HepG2 (cell line): ENCODE data around the gene AHSG.

Experiments
- CHD2 ChIP-seq: IDR thresholded peaks from 2 replicates; pipeline ENCODE4 v1.6.1; 2011; ENCODE audit warnings: low read depth, low read length, improper control_type of control experiment
- CTCF ChIP-seq: sonication (generic); formaldehyde crosslinking; IDR thresholded peaks from 2 replicates; pipeline ENCODE4 v1.5.0; 2020; ENCODE audit warnings: mild to moderate bottlenecking, missing genetic modification reagents, moderate library complexity
- IRF2 ChIP-seq: IDR thresholded peaks from 2 replicates; pipeline ENCODE4 v1.6.1; 2018; ENCODE audit warnings: missing genetic modification reagents, missing compliant biosample characterization
- MAZ ChIP-seq, 2 experiments: sonication (generic) in 1 of 2; formaldehyde crosslinking in 1 of 2; IDR thresholded peaks; 2 replicates each; pipeline versions ENCODE4 v1.5.0 to v1.6.1; 2012 to 2020; ENCODE audit warnings: low read depth in 2 of 2, mild to moderate bottlenecking in 2 of 2, borderline replicate concordance in 1 of 2, improper control_type of control experiment in 1 of 2, low read length in 1 of 2, missing genetic modification reagents in 1 of 2, moderate library complexity in 1 of 2
- NFIB ChIP-seq: sonication (generic); formaldehyde crosslinking; IDR thresholded peaks from 2 replicates; pipeline ENCODE4 v1.9.0; 2021; ENCODE audit warnings: missing genetic modification reagents, mild to moderate bottlenecking, borderline replicate concordance
- POLR2AphosphoS5 ChIP-seq: IDR thresholded peaks from 2 replicates; pipeline ENCODE4 v1.6.1; 2012; ENCODE audit warnings: low read depth, low read length
- ZFP37 ChIP-seq: sonication (generic); formaldehyde crosslinking; IDR thresholded peaks from 2 replicates; pipeline ENCODE4 v1.4.0; 2020; ENCODE audit warnings: missing genetic modification reagents, borderline replicate concordance
- ZFY ChIP-seq: sonication (generic); formaldehyde crosslinking; IDR thresholded peaks from 2 replicates; pipeline ENCODE4 v1.4.0; 2020; ENCODE audit warnings: missing genetic modification reagents
- ZNF24 ChIP-seq: fragments of 450-650 bp; IDR thresholded peaks from 2 replicates; pipeline ENCODE4 v1.6.1; 2017; ENCODE audit warnings: antibody characterized with exemption, mild to moderate bottlenecking
- TF ChIP-seq, protein P1 (sequence below), 2 experiments: IDR thresholded peaks; 2 replicates each; pipeline ENCODE4 v1.6.1; 2011 to 2012; ENCODE audit warnings: low read length in 2 of 2, borderline replicate concordance in 1 of 2, low read depth in 1 of 2, mild to moderate bottlenecking in 1 of 2, moderate library complexity in 1 of 2

GRCh38 chr3:186592682-186593081 is 20.2 kb upstream of the AHSG start:
- TF ChIP-seq CTCF (CRISPR knock-in tag) (no peak), ZNF24 (no peak), IRF2 (CRISPR knock-in tag) (no peak), ZFY (CRISPR knock-in tag) (no peak), MAZ (IDR thresholded peaks at IDR 0.05; ENCODE audit: borderline replicate concordance, low read depth, low read length) (no peak), MAZ (CRISPR knock-in tag; IDR thresholded peaks at IDR 0.05; ENCODE audit: low read depth) (no peak), CHD2 (no peak), POLR2AphosphoS5 (no peak), ZFP37 (CRISPR knock-in tag) (no peak), NFIB (CRISPR knock-in tag) (no peak)
- TF ChIP-seq, protein P1, sequence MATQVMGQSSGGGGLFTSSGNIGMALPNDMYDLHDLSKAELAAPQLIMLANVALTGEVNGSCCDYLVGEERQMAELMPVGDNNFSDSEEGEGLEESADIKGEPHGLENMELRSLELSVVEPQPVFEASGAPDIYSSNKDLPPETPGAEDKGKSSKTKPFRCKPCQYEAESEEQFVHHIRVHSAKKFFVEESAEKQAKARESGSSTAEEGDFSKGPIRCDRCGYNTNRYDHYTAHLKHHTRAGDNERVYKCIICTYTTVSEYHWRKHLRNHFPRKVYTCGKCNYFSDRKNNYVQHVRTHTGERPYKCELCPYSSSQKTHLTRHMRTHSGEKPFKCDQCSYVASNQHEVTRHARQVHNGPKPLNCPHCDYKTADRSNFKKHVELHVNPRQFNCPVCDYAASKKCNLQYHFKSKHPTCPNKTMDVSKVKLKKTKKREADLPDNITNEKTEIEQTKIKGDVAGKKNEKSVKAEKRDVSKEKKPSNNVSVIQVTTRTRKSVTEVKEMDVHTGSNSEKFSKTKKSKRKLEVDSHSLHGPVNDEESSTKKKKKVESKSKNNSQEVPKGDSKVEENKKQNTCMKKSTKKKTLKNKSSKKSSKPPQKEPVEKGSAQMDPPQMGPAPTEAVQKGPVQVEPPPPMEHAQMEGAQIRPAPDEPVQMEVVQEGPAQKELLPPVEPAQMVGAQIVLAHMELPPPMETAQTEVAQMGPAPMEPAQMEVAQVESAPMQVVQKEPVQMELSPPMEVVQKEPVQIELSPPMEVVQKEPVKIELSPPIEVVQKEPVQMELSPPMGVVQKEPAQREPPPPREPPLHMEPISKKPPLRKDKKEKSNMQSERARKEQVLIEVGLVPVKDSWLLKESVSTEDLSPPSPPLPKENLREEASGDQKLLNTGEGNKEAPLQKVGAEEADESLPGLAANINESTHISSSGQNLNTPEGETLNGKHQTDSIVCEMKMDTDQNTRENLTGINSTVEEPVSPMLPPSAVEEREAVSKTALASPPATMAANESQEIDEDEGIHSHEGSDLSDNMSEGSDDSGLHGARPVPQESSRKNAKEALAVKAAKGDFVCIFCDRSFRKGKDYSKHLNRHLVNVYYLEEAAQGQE (IDR thresholded peaks at IDR 0.05; ENCODE audit: borderline replicate concordance in 1 of 2, low read depth in 1 of 2, low read length in 2 of 2) = no peak
